Trophoblast cell (in vitro differentiated cells and primary cell): ENCODE measurements around the gene DUSP5.
A peak's percentile ranks its signal among the peaks of the same experiment; 100 is the strongest.

Experiments
- DNase-seq, 2 donors: peaks; one replicate each; pipeline ENCODE4 v3.0.0-alpha.2; 2016
- H2AFZ ChIP-seq: 2 replicates; pipeline ENCODE4 v1.6.1; 2013; ENCODE audit warnings: low read length, moderate library complexity, mild to moderate bottlenecking; ENCODE audit not compliant: insufficient read depth, poor library complexity
- H2AK5ac ChIP-seq: 2 replicates; pipeline ENCODE4 v1.6.1; 2013; ENCODE audit warnings: mild to moderate bottlenecking, low read length
- H2BK120ac ChIP-seq: 2 replicates; pipeline ENCODE4 v1.6.1; 2013; ENCODE audit warnings: low read length, mild to moderate bottlenecking, moderate library complexity; ENCODE audit not compliant: insufficient read depth, poor library complexity
- H2BK12ac ChIP-seq: 2 replicates; pipeline ENCODE4 v1.6.1; 2013; ENCODE audit warnings: mild to moderate bottlenecking, low read length, moderate library complexity
- H2BK5ac ChIP-seq: 2 replicates; pipeline ENCODE4 v1.6.1; 2013; ENCODE audit warnings: low read length, low read depth, moderate library complexity, mild to moderate bottlenecking; ENCODE audit not compliant: poor library complexity
- H3K14ac ChIP-seq: 2 replicates; pipeline ENCODE4 v1.6.1; 2013; ENCODE audit warnings: mild to moderate bottlenecking, low read length
- H3K18ac ChIP-seq: 2 replicates; pipeline ENCODE4 v1.6.1; 2013; ENCODE audit warnings: mild to moderate bottlenecking, low read length
- H3K23ac ChIP-seq: 2 replicates; pipeline ENCODE4 v1.6.1; 2013; ENCODE audit warnings: low read length
- H3K27ac ChIP-seq: 2 replicates; pipeline ENCODE4 v1.5.1; 2013; ENCODE audit warnings: low read depth, mild to moderate bottlenecking, inconsistent platforms, low read length, moderate library complexity
- H3K27me3 ChIP-seq: 2 replicates; pipeline ENCODE4 v1.6.1; 2013; ENCODE audit warnings: inconsistent platforms, mild to moderate bottlenecking, low read length, moderate library complexity; ENCODE audit not compliant: insufficient read depth
- H3K36me3 ChIP-seq, 2 experiments: 1 replicate in 1 of 2; 2 replicates in 1 of 2; pipeline ENCODE4 v1.6.1; 2013; ENCODE audit warnings: low read length in 2 of 2, mild to moderate bottlenecking in 2 of 2, moderate library complexity in 1 of 2; ENCODE audit not compliant: insufficient read depth in 2 of 2, control insufficient read depth in 1 of 2
- H3K4ac ChIP-seq: 2 replicates; pipeline ENCODE4 v1.6.1; 2013; ENCODE audit warnings: low read depth, mild to moderate bottlenecking, low read length, moderate library complexity
- H3K4me1 ChIP-seq, 2 experiments: 1 replicate in 1 of 2; 2 replicates in 1 of 2; pipeline ENCODE4 v1.6.1; 2013; ENCODE audit warnings: low read length in 2 of 2, mild to moderate bottlenecking in 2 of 2, moderate library complexity in 1 of 2; ENCODE audit not compliant: insufficient read depth in 2 of 2, control insufficient read depth in 1 of 2
- H3K4me2 ChIP-seq: 2 replicates; pipeline ENCODE4 v1.6.1; 2013; ENCODE audit warnings: inconsistent platforms, mild to moderate bottlenecking, low read length, moderate library complexity
- H3K4me3 ChIP-seq: 2 replicates; pipeline ENCODE4 v1.5.1; 2013; ENCODE audit warnings: mild to moderate bottlenecking, low read depth, low read length, inconsistent platforms
- H3K79me1 ChIP-seq: one replicate; pipeline ENCODE4 v1.6.1; 2013; ENCODE audit warnings: low read length
- H3K79me2 ChIP-seq: 2 replicates; pipeline ENCODE4 v1.6.1; 2013; ENCODE audit warnings: low read length, mild to moderate bottlenecking; ENCODE audit not compliant: control insufficient read depth, insufficient read depth, poor library complexity
- H3K9ac ChIP-seq: 2 replicates; pipeline ENCODE4 v1.6.1; 2013; ENCODE audit warnings: mild to moderate bottlenecking, low read length
- H3K9me3 ChIP-seq: 2 replicates; pipeline ENCODE4 v1.6.1; 2013; ENCODE audit warnings: low read depth, mild to moderate bottlenecking, control low read depth, inconsistent platforms, low read length; ENCODE audit not compliant: insufficient read depth
- H4K12ac ChIP-seq: 2 replicates; pipeline ENCODE4 v1.6.1; 2013; ENCODE audit warnings: low read depth, mild to moderate bottlenecking, low read length, moderate library complexity
- H4K8ac ChIP-seq: 2 replicates; pipeline ENCODE4 v1.6.1; 2013; ENCODE audit warnings: low read depth, mild to moderate bottlenecking, low read length, moderate library complexity
- H4K91ac ChIP-seq: one replicate; pipeline ENCODE4 v1.6.1; 2013; ENCODE audit warnings: low read depth, mild to moderate bottlenecking, low read length, moderate library complexity
- WGBS: extraction: QIAGEN DNeasy Blood & Tissue Kit; methylation state at CpG from one replicate; pipeline ENCODE4 v1.1.7; 2013; ENCODE audit warnings: missing lambda C conversion rate; ENCODE audit not compliant: insufficient read length, insufficient coverage; ENCODE audit errors: extremely low coverage; 5-methylcytosine and 5-hydroxymethylcytosine counted together

DUSP5 gene

DNA sequence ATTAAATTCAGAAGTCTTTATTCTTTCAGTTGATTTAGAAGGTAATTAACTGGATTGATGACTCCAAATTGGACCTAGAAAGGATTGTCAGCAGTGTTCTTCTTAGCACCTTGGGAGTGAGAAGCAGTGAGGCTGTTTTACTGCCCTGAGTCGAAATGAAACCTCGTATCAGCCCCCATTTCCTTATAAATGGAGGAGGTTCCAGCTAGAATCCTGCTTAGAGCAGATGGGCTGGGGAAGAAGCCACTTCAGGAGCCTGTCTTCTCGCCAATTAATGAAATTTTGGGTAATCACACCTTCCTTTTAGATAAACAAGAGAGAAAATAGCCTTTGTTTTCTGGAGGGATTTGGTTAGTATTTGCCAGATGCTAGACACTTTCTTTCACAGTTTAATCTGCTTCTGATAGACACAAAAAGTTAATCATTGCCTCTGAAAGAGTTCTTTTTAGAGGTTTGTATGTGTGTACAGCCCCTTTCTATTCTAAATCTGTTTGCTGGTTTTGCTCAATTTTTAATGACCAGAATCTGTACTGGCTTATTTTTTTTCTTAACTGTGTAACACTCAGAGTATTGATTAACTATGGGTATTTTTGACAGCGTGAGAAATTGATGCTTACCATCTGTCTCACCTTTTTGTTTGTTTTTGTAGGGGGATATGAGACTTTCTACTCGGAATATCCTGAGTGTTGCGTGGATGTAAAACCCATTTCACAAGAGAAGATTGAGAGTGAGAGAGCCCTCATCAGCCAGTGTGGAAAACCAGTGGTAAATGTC lies 4.6 kb downstream of the DUSP5 start:
- WGBS = no CpG with 5 or more reads among the region's 6 CpGs
- Histone ChIP-seq H2AK5ac (peak overlapping the region; percentile 35), H3K14ac (peak overlapping the region; percentile 50), H3K79me2 (peaks cover 25% of the 10 kb centered on the region), H2BK5ac (peak overlapping the region; percentile 71), H2AFZ (no peak overlapping the region), H4K8ac (peak overlapping the region; percentile 54), H2BK120ac (peak overlapping the region; percentile 35), H3K4me1 (peaks cover 25 to 27% of the 10 kb centered on the region in 2 experiments), H3K9ac (no peak overlapping the region), H3K79me1 (peaks cover 25% of the 10 kb centered on the region), H3K18ac (peak overlapping the region; percentile 22), H3K9me3 (no peaks in the 10 kb centered on the region), H3K4me3 (no peak overlapping the region), H4K91ac (peak overlapping the region; percentile 60), H3K23ac (no peak overlapping the region), H3K36me3 (peaks cover 14 to 29% of the 10 kb centered on the region in 2 experiments), H2BK12ac (peak overlapping the region; percentile 70), H3K27ac (peak overlapping the region; percentile 35), H4K12ac (no peak overlapping the region), H3K27me3 (no peaks in the 10 kb centered on the region), H3K4me2 (peak overlapping the region; percentile 0), H3K4ac (peak overlapping the region; percentile 50)
- no peak for DNase-seq

- peak overlapping the region; percentile 70 for H2BK12ac ChIP-seq
- peaks cover 25 to 27% of the 10 kb centered on the region in 2 experiments for H3K4me1 ChIP-seq
- H3K4me3 ChIP-seq = no peak overlapping the region
- peaks cover 23% of the 10 kb centered on the region for H3K79me2 ChIP-seq
- peak overlapping the region; percentile 50 for H3K14ac ChIP-seq
- peak overlapping the region; percentile 35 for H3K27ac ChIP-seq
- H3K23ac ChIP-seq = no peak overlapping the region
- peak overlapping the region; percentile 50 for H3K4ac ChIP-seq
- no peaks in the 10 kb centered on the region for H3K27me3 ChIP-seq
- H4K12ac ChIP-seq = no peak overlapping the region
- H2AK5ac ChIP-seq = peak overlapping the region; percentile 35
- peak overlapping the region; percentile 60 for H4K91ac ChIP-seq
- H3K79me1 ChIP-seq = peaks cover 23% of the 10 kb centered on the region
- peak overlapping the region; percentile 54 for H4K8ac ChIP-seq
- H2BK120ac ChIP-seq = peak overlapping the region; percentile 35
- H3K18ac ChIP-seq = peak overlapping the region; percentile 22
- H2AFZ ChIP-seq = no peak overlapping the region
- peak overlapping the region; percentile 0 for H3K4me2 ChIP-seq
- peak overlapping the region; percentile 71 for H2BK5ac ChIP-seq
- no CpG with 5 or more reads among the region's 3 CpGs for WGBS
- no peak overlapping the region for H3K9ac ChIP-seq
- peak in 1 of 2 donors; percentile 29 for DNase-seq
- H3K9me3 ChIP-seq = no peaks in the 10 kb centered on the region
- peaks cover 15 to 35% of the 10 kb centered on the region in 2 experiments for H3K36me3 ChIP-seq
These were observed 5.2 kb downstream of the DUSP5 start for GRCh38 chr10:110502851-110503301.

DNA sequence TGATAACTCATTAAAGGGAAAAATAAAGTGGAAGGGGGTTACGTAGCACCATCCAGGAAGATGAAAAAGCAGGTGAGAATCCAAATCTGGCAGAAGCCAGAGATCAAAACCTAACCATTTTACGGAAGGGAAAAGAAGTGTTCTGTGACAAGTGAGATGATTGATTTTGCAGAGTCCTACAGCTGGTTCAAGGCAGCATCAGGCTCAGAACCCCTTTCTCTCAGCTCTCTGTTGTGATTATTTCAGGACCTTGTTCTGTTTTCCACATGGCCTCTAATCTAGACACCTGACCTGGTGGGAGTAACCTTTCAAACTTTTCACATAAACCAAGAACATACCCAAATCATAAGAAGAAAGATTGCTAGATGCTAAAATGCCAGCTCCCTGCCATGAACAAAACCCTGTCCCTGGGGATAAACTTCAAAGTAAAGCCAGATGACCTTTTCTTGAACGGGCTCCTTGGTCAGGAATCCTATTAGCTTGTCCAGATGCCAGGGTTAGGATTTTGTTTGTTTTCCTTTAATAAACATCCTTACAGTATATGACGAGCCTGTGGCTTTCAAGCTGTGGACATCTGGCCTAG lies 5.9 kb downstream of the DUSP5 start:
- Histone ChIP-seq H4K91ac (no peak overlapping the region), H3K4ac (no peak overlapping the region), H3K36me3 (peaks cover 21 to 41% of the 10 kb centered on the region in 2 experiments), H3K79me2 (peaks cover 16% of the 10 kb centered on the region), H2BK12ac (no peak overlapping the region), H3K4me2 (no peak overlapping the region), H2BK120ac (no peak overlapping the region), H3K4me1 (peaks cover 24 to 30% of the 10 kb centered on the region in 2 experiments), H4K8ac (no peak overlapping the region), H2BK5ac (no peak overlapping the region), H3K23ac (no peak overlapping the region), H2AFZ (no peak overlapping the region), H4K12ac (no peak overlapping the region), H3K18ac (no peak overlapping the region), H3K4me3 (no peak overlapping the region), H3K79me1 (peaks cover 17% of the 10 kb centered on the region), H3K9me3 (no peaks in the 10 kb centered on the region), H2AK5ac (no peak overlapping the region), H3K27ac (no peak overlapping the region), H3K9ac (no peak overlapping the region), H3K27me3 (no peaks in the 10 kb centered on the region), H3K14ac (no peak overlapping the region)
- no CpG with 5 or more reads among the region's 4 CpGs for WGBS
- DNase-seq = no peak

DNA sequence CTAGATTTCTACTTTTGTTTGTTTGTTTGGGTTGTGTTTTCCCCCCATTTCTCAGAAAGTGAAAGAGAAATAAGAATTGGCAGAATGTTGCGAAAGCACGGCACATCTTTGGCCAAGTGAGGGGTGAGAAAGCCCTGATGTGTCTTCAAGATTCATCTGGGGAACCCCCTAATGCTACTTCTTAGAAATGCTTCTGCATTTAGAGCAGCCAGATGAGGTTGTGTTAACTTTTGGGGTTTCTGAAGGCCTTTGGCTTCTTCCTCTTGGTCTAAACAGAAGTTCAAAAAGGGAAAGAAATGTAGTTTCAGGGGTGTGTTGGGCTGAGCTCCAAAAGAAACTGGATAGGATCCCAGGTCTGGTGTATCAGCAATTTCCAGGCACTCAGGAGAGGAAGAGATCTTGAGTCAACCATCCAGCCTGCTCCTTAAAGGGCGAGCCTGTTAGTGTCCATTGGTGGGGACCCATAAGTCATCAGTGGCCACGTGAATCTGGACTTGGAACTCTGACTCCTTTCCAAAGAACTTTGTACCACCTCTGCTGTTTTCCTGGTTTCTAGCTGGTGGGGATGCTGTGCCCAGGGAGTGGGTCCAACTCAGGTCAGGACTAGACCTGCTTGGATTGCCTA lies 6.5 kb downstream of the DUSP5 start:
- Histone ChIP-seq H3K79me2 (peaks cover 10% of the 10 kb centered on the region), H3K4ac (no peak overlapping the region), H2BK5ac (no peak overlapping the region), H3K9me3 (no peaks in the 10 kb centered on the region), H2AK5ac (no peak overlapping the region), H3K18ac (no peak overlapping the region), H3K14ac (no peak overlapping the region), H3K36me3 (peaks cover 21 to 42% of the 10 kb centered on the region in 2 experiments), H3K27me3 (no peaks in the 10 kb centered on the region), H3K27ac (no peak overlapping the region), H3K4me1 (peaks cover 19 to 27% of the 10 kb centered on the region in 2 experiments), H3K4me3 (no peak overlapping the region), H4K12ac (no peak overlapping the region), H2BK12ac (no peak overlapping the region), H3K79me1 (peaks cover 12% of the 10 kb centered on the region), H3K23ac (no peak overlapping the region), H2AFZ (no peak overlapping the region), H4K8ac (no peak overlapping the region), H4K91ac (no peak overlapping the region), H3K4me2 (no peak overlapping the region), H2BK120ac (no peak overlapping the region), H3K9ac (no peak overlapping the region)
- WGBS = no CpG with 5 or more reads among the region's 4 CpGs
- peak in 1 of 2 donors; percentile 50 for DNase-seq
